ENCODE data around the gene TMEM273. TPM values are rescaled to one million over a fixed set of nuclear protein-coding genes. Genes with fewer than 3 reads are reported as not detected.

TMEM273 gene
- polyA plus RNA-seq, 1 donor (not counting 4 experiments of a cell fraction or from before 2014, with no cell fraction given), result not detected

- dilution Hi-C loops (cut with MboI; ENCODE audit: extremely low pct_ligation_motif_present, low sequenced_read_pairs), result no loop called here
- no peak for FAIRE-seq
Measured at GRCh38 chr10:49173201-49173772, 14.9 kb downstream of the TMEM273 start.

GRCh38 chr10:49172777-49173132, 15.4 kb downstream of the TMEM273 start:
- no peak overlapping the region for H3K27ac ChIP-seq (ENCODE audit: control insufficient read depth, insufficient read depth, low read length)

More at GRCh38 chr10:49173201-49173772, 14.9 kb downstream of the TMEM273 start:
- no peak overlapping the region for H3K4me2 ChIP-seq (ENCODE audit: control insufficient read depth, extremely low read depth, insufficient read depth, low read depth, low read length)
- DNase-seq (ENCODE audit: low read depth, low spot score), result no peak
- H3K36me3 ChIP-seq (ENCODE audit: control insufficient read depth in 2 of 2, extremely low read depth in 1 of 2, insufficient read depth in 2 of 2, low read length in 2 of 2), result no peaks in the 10 kb centered on the region
- no peaks in the 10 kb centered on the region for H4K20me1 ChIP-seq (ENCODE audit: control insufficient read depth, extremely low read depth, insufficient read depth, low read length)
- no peaks in the 10 kb centered on the region for H3K9me1 ChIP-seq (ENCODE audit: control insufficient read depth, extremely low read depth, insufficient read depth, low read length)
- TF ChIP-seq, protein P1, sequence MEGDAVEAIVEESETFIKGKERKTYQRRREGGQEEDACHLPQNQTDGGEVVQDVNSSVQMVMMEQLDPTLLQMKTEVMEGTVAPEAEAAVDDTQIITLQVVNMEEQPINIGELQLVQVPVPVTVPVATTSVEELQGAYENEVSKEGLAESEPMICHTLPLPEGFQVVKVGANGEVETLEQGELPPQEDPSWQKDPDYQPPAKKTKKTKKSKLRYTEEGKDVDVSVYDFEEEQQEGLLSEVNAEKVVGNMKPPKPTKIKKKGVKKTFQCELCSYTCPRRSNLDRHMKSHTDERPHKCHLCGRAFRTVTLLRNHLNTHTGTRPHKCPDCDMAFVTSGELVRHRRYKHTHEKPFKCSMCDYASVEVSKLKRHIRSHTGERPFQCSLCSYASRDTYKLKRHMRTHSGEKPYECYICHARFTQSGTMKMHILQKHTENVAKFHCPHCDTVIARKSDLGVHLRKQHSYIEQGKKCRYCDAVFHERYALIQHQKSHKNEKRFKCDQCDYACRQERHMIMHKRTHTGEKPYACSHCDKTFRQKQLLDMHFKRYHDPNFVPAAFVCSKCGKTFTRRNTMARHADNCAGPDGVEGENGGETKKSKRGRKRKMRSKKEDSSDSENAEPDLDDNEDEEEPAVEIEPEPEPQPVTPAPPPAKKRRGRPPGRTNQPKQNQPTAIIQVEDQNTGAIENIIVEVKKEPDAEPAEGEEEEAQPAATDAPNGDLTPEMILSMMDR (optimal IDR thresholded peaks at IDR 0.05 in 1 of 3, IDR thresholded peaks at IDR 0.05 in 1 of 3, conservative IDR thresholded peaks at IDR 0.05 in 1 of 3; ENCODE audit: extremely low read depth in 1 of 3, insufficient read depth in 2 of 3, low read length in 3 of 3), result no peak
- no peak for TF ChIP-seq EZH2 (IDR thresholded peaks at IDR 0.05; ENCODE audit: low read length)
- no peaks in the 10 kb centered on the region for H3K79me2 ChIP-seq (ENCODE audit: control insufficient read depth, insufficient read depth, low read length)
- H2AFZ ChIP-seq (ENCODE audit: control insufficient read depth, low read length), result no peak overlapping the region
- H3K9ac ChIP-seq (ENCODE audit: control insufficient read depth, extremely low read depth, insufficient read depth, low read length), result no peak overlapping the region
- peaks cover 6% of the 10 kb centered on the region for H3K4me1 ChIP-seq (ENCODE audit: control insufficient read depth, extremely low read depth, insufficient read depth, low read length)
- no peaks in the 10 kb centered on the region for H3K9me3 ChIP-seq (ENCODE audit: control insufficient read depth, low read depth, low read length)
- H3K27ac ChIP-seq (ENCODE audit: control insufficient read depth, insufficient read depth, low read length), result no peak overlapping the region
- H3K4me3 ChIP-seq (ENCODE audit: control insufficient read depth in 2 of 3, extremely low read depth in 1 of 3, insufficient read depth in 2 of 3, low read depth in 1 of 3, low read length in 3 of 3), result no peak overlapping the region
- no peaks in the 10 kb centered on the region for H3K27me3 ChIP-seq (ENCODE audit: control insufficient read depth, extremely low read depth, insufficient read depth, low read length)

More at GRCh38 chr10:49172777-49173132, 15.4 kb downstream of the TMEM273 start:
- Histone ChIP-seq H3K79me2 (ENCODE audit: control insufficient read depth, insufficient read depth, low read length) (no peaks in the 10 kb centered on the region), H3K9me1 (ENCODE audit: control insufficient read depth, extremely low read depth, insufficient read depth, low read length) (no peaks in the 10 kb centered on the region), H3K9ac (ENCODE audit: control insufficient read depth, extremely low read depth, insufficient read depth, low read length) (no peak overlapping the region), H3K27me3 (ENCODE audit: control insufficient read depth, extremely low read depth, insufficient read depth, low read length) (no peaks in the 10 kb centered on the region), H3K4me3 (ENCODE audit: control insufficient read depth in 2 of 3, extremely low read depth in 1 of 3, insufficient read depth in 2 of 3, low read depth in 1 of 3, low read length in 3 of 3) (no peak overlapping the region), H2AFZ (ENCODE audit: control insufficient read depth, low read length) (no peak overlapping the region), H3K9me3 (ENCODE audit: control insufficient read depth, low read depth, low read length) (no peaks in the 10 kb centered on the region), H4K20me1 (ENCODE audit: control insufficient read depth, extremely low read depth, insufficient read depth, low read length) (no peaks in the 10 kb centered on the region), H3K4me2 (ENCODE audit: control insufficient read depth, extremely low read depth, insufficient read depth, low read depth, low read length) (no peak overlapping the region), H3K4me1 (ENCODE audit: control insufficient read depth, extremely low read depth, insufficient read depth, low read length) (peaks cover 6% of the 10 kb centered on the region), H3K36me3 (ENCODE audit: control insufficient read depth in 2 of 2, extremely low read depth in 1 of 2, insufficient read depth in 2 of 2, low read length in 2 of 2) (no peaks in the 10 kb centered on the region)
- FAIRE-seq (no peak), DNase-seq (ENCODE audit: low read depth, low spot score) (no peak)
- dilution Hi-C loops (cut with MboI; ENCODE audit: extremely low pct_ligation_motif_present, low sequenced_read_pairs), result no loop called here
- TF ChIP-seq EZH2 (IDR thresholded peaks at IDR 0.05; ENCODE audit: low read length), result no peak
- TF ChIP-seq, protein P1 (optimal IDR thresholded peaks at IDR 0.05 in 1 of 3, IDR thresholded peaks at IDR 0.05 in 1 of 3, conservative IDR thresholded peaks at IDR 0.05 in 1 of 3; ENCODE audit: extremely low read depth in 1 of 3, insufficient read depth in 2 of 3, low read length in 3 of 3), result no peak

All from keratinocyte (primary cell).